ENCODE measurements around the gene ALKBH5.
A peak's percentile ranks its signal among the peaks of the same experiment; 100 is the strongest.

Gene ALKBH5

GRCh38 chr17:18225121-18225641 is 41.6 kb downstream of the ALKBH5 start, which contains the start of gene LLGL1:
LLGL1 (plus strand) TSS chr17:18225635; CDS start chr17:18225683, 48 bp downstream.
- peak; percentile 83 for DNase-seq

- peak; percentile 36 for DNase-seq
Observed at GRCh38 chr17:18225642-18226283, 42.1 kb downstream of the ALKBH5 start.

- no peak for DNase-seq
Observed at GRCh38 chr17:18226284-18226945, 42.8 kb downstream of the ALKBH5 start.

GRCh38 chr17:18227635-18228034 is 44.0 kb downstream of the ALKBH5 start:
- DNase-seq = no peak

- DNase-seq = no peak
Observed at GRCh38 chr17:18228176-18228682, 44.6 kb downstream of the ALKBH5 start.

- no peak for DNase-seq
Observed at GRCh38 chr17:18229254-18229653, 45.6 kb downstream of the ALKBH5 start.

- no peak for DNase-seq
Observed at GRCh38 chr17:18229771-18230170, 46.1 kb downstream of the ALKBH5 start.

GRCh38 chr17:18230288-18231141 is 46.9 kb downstream of the ALKBH5 start:
- DNase-seq = no peak

GRCh38 chr17:18231164-18231563 is 47.5 kb downstream of the ALKBH5 start:
- DNase-seq = no peak

GRCh38 chr17:18233803-18234518 is 50.3 kb downstream of the ALKBH5 start:
- DNase-seq = no peak

- DNase-seq = no peak
Observed at GRCh38 chr17:18234853-18235380, 51.3 kb downstream of the ALKBH5 start.

GRCh38 chr17:18235743-18236256 is 52.2 kb downstream of the ALKBH5 start:
- DNase-seq = no peak

GRCh38 chr17:18236494-18236893 is 52.9 kb downstream of the ALKBH5 start:
- DNase-seq = no peak

GRCh38 chr17:18237461-18237860 is 53.8 kb downstream of the ALKBH5 start:
- no peak for DNase-seq

GRCh38 chr17:18238299-18238698 is 54.7 kb downstream of the ALKBH5 start:
- DNase-seq = no peak

GRCh38 chr17:18240449-18240848 is 56.8 kb downstream of the ALKBH5 start:
- DNase-seq = no peak

GRCh38 chr17:18241229-18241871 is 57.7 kb downstream of the ALKBH5 start:
- no peak for DNase-seq

- no peak for DNase-seq
Observed at GRCh38 chr17:18245038-18245776, 61.6 kb downstream of the ALKBH5 start.

GRCh38 chr17:18246109-18246725 is 62.6 kb downstream of the ALKBH5 start:
- DNase-seq = no peak

Measured in NK-92 treated with Interleukin-12 subunit alpha and Interleukin-12 subunit beta, amount 100 ng/mL, for 24 hours (cell line).